GM23338 (cell line): ENCODE measurements around the gene BCL2L13. TPM values are rescaled to one million over a fixed set of nuclear protein-coding genes. Genes with fewer than 3 reads are reported as not detected.

Experiments used
- ATAC-seq: fragments of 200-7000 bp; cut with Tn5 transposase; 3 replicates; pipeline ENCODE4 v1.9.1; 2020
- DNase-seq: peaks from one replicate; pipeline ENCODE4 v3.0.0-alpha.2; 2015; ENCODE audit warnings: low spot score
- H2AFZ ChIP-seq: fragments of 200-600 bp; sonication (generic); 2 replicates; pipeline ENCODE4 v1.8.0; 2016; ENCODE audit warnings: antibody characterized with exemption, mild to moderate bottlenecking, moderate library complexity
- H3F3A ChIP-seq: fragments of 200-600 bp; sonication (generic); replicated peaks from 2 replicates; pipeline ENCODE4 v1.8.0; 2017; ENCODE audit warnings: antibody characterized with exemption, mixed run types, low read depth
- H3K27ac ChIP-seq: fragments of 200-600 bp; sonication (generic); 2 replicates; pipeline ENCODE4 v1.6.1; 2016; ENCODE audit warnings: low read depth
- H3K27me3 ChIP-seq: fragments of 200-600 bp; sonication (generic); 2 replicates; pipeline ENCODE4 v1.8.0; 2016; ENCODE audit warnings: mild to moderate bottlenecking, mixed run types, moderate library complexity; ENCODE audit not compliant: insufficient read depth
- H3K36me3 ChIP-seq: fragments of 200-600 bp; sonication (generic); 2 replicates; pipeline ENCODE4 v1.8.0; 2016; ENCODE audit warnings: mild to moderate bottlenecking; ENCODE audit not compliant: insufficient read depth
- H3K4me1 ChIP-seq: fragments of 200-600 bp; sonication (generic); 2 replicates; pipeline ENCODE4 v1.8.0; 2016; ENCODE audit warnings: mild to moderate bottlenecking, moderate library complexity; ENCODE audit not compliant: insufficient read depth
- H3K4me2 ChIP-seq: fragments of 200-600 bp; sonication (generic); 2 replicates; pipeline ENCODE4 v1.7.1; 2017; ENCODE audit warnings: mixed run types
- H3K4me3 ChIP-seq: fragments of 200-600 bp; sonication (generic); 2 replicates; pipeline ENCODE4 v1.6.1; 2016; ENCODE audit warnings: mixed run types
- H3K79me2 ChIP-seq: fragments of 200-600 bp; sonication (generic); replicated peaks from 2 replicates; pipeline ENCODE4 v1.8.0; 2017; ENCODE audit warnings: mild to moderate bottlenecking; ENCODE audit not compliant: insufficient read depth
- H3K9me2 ChIP-seq: fragments of 200-600 bp; sonication (generic); 2 replicates; pipeline ENCODE4 v1.8.0; 2017; ENCODE audit not compliant: insufficient read depth
- H4K20me1 ChIP-seq: fragments of 200-600 bp; sonication (generic); replicated peaks from 2 replicates; pipeline ENCODE4 v1.8.0; 2017; ENCODE audit warnings: mild to moderate bottlenecking; ENCODE audit not compliant: insufficient read depth
- H3K27ac Mint-ChIP-seq: 2 replicates; pipeline ENCODE4 v1.8.0; 2020; ENCODE audit warnings: inconsistent platforms, mild to moderate bottlenecking, moderate library complexity, mixed read lengths
- H3K27me3 Mint-ChIP-seq: 3 replicates; pipeline ENCODE4 v1.8.0; 2022; ENCODE audit warnings: low read depth, mild to moderate bottlenecking, moderate library complexity, mixed read lengths, inconsistent platforms; ENCODE audit not compliant: insufficient read depth, poor library complexity
- H3K36me3 Mint-ChIP-seq: 3 replicates; pipeline ENCODE4 v1.8.0; 2021; ENCODE audit warnings: low read depth, mild to moderate bottlenecking, inconsistent platforms, moderate library complexity, mixed read lengths
- H3K4me1 Mint-ChIP-seq: 3 replicates; pipeline ENCODE4 v1.8.0; 2020; ENCODE audit warnings: mild to moderate bottlenecking, inconsistent platforms, mixed read lengths
- H3K4me3 Mint-ChIP-seq: 3 replicates; pipeline ENCODE4 v1.8.0; 2021; ENCODE audit warnings: moderate library complexity, mild to moderate bottlenecking, inconsistent platforms, mixed read lengths
- H3K9me3 Mint-ChIP-seq: 3 replicates; pipeline ENCODE4 v1.8.0; 2020; ENCODE audit warnings: moderate library complexity, mild to moderate bottlenecking, inconsistent platforms, mixed read lengths
- CREB1 ChIP-seq: fragments of 250-450 bp; sonication (Bioruptor Pico); IDR thresholded peaks from 2 replicates; pipeline ENCODE4 v1.5.0; 2020; ENCODE audit warnings: low read depth, mild to moderate bottlenecking, moderate library complexity
- EZH2phosphoT487 ChIP-seq: fragments of 200-600 bp; sonication (generic); IDR thresholded peaks from one replicate; pipeline ENCODE4 v1.8.1; 2018; ENCODE audit warnings: antibody characterized with exemption; ENCODE audit not compliant: unreplicated experiment
- JUNB ChIP-seq: IDR thresholded peaks from one replicate; pipeline ENCODE4 v1.6.1; 2016; ENCODE audit warnings: antibody characterized with exemption; ENCODE audit not compliant: unreplicated experiment
- NANOG ChIP-seq: IDR thresholded peaks from 2 replicates; pipeline ENCODE4 v1.6.1; 2016; ENCODE audit warnings: antibody characterized with exemption, borderline replicate concordance
- POLR2AphosphoS5 ChIP-seq: IDR thresholded peaks from 2 replicates; pipeline ENCODE4 v1.6.1; 2016; ENCODE audit warnings: antibody characterized with exemption, low read depth
- ZNF331 ChIP-seq: fragments of 250-450 bp; sonication (Bioruptor Pico); IDR thresholded peaks from 2 replicates; pipeline ENCODE4 v1.5.0; 2020; ENCODE audit warnings: low read depth, mild to moderate bottlenecking, moderate library complexity
- polyA plus RNA-seq: library from polyadenylated mRNA; unstranded; fragments of >200 nt; fragmentation: Nextera tagmentation; extraction: Ambion mirVana; gene quantifications from 2 replicates; pipeline ENCODE4 v1.2.1, GENCODE V29; 2016
- total RNA-seq: library from RNA; depleted of rRNA; stranded (reverse); fragments of >200 nt; shearing (Covaris generic); gene quantifications from 2 replicates; pipeline ENCODE4 v1.2.3, GENCODE V29; 2014
- TF ChIP-seq, protein P1 (sequence below): IDR thresholded peaks from 2 replicates; pipeline ENCODE4 v1.6.1; 2016; ENCODE audit warnings: antibody characterized with exemption
- TF ChIP-seq, protein P2 (sequence below), 2 experiments: fragments of 200-600 bp in 1 of 2; sonication (generic) in 1 of 2; conservative IDR thresholded peaks; 2 replicates each; pipeline versions ENCODE4 v1.5.1 to v1.6.1; 2016 to 2017; ENCODE audit warnings: antibody characterized with exemption in 2 of 2, low read depth in 2 of 2, mild to moderate bottlenecking in 2 of 2, moderate library complexity in 1 of 2
- TF ChIP-seq, protein P3 (sequence below): fragments of 250-450 bp; sonication (Bioruptor Pico); IDR thresholded peaks from 2 replicates; pipeline ENCODE4 v1.5.0; 2020; ENCODE audit warnings: mild to moderate bottlenecking, moderate library complexity

The BCL2L13 gene
- total and polyA plus RNA-seq, 2 experiments from 2014 or later: 22.4 to 32.3 TPM

DNA sequence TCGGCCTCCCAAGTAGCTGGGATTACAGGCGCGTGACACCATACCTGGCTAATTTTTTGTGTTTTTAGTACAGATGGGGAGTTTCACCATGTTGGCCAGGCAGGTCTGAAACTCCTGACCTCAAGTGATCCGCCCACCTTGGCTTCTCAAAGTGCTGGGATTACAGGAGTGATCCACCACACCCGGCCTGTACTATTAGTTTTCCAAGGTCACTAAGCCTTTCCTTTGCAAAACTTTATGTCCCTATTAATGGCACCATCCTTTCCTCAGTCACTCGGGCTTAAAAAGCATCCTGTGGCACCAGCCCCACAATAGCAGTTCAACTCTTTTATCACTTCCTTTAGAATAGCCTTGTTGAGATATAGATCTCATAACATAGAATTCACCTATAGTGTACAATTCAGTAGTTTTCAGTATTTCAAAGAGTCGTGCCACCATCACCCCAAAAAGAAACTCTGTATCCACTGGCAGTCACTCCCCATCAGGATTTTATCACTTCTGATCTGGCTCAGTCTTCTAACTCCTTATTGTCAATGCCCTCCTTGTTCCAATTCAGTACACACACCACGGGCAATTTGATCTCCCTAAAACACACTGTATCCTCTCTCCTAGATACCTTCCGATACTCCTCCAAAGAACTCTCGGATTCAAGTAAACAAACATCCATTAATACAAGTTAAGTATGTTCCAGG is 921 bp upstream of the BCL2L13 start (continued):
- TF ChIP-seq, protein P1, sequence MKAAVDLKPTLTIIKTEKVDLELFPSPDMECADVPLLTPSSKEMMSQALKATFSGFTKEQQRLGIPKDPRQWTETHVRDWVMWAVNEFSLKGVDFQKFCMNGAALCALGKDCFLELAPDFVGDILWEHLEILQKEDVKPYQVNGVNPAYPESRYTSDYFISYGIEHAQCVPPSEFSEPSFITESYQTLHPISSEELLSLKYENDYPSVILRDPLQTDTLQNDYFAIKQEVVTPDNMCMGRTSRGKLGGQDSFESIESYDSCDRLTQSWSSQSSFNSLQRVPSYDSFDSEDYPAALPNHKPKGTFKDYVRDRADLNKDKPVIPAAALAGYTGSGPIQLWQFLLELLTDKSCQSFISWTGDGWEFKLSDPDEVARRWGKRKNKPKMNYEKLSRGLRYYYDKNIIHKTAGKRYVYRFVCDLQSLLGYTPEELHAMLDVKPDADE: no peak
- no peak for TF ChIP-seq NANOG
- TF ChIP-seq JUNB: no peak
- no peak for TF ChIP-seq ZNF331

DNA sequence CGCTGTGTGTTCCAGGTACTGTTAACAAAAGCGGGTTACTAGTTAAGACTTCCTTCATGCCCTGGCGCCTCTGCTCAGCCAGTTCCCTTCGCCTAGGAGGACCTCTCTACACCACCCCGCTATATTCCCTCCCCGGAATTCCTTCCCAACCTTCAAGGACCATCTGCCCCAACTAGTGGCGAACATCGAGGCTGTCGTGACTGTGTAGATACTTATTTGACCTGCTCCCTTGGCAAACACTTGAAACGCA is 450 bp upstream of the BCL2L13 start:
- H3K36me3 ChIP-seq: 0 out of 2 replicates have a peak, but pooled peaks cover 5% of the 10 kb centered on the region
- peak overlapping the region; percentile 85 for H3K4me2 ChIP-seq
- H3K27ac Mint-ChIP-seq: peak overlapping the region; percentile 95
- H3K4me3 Mint-ChIP-seq: peak overlapping the region; percentile 95
- peaks cover 13% of the 10 kb centered on the region; the same call in 1 of the 2 replicates for H3F3A ChIP-seq
- no peak for TF ChIP-seq CREB1
- TF ChIP-seq, protein P2, sequence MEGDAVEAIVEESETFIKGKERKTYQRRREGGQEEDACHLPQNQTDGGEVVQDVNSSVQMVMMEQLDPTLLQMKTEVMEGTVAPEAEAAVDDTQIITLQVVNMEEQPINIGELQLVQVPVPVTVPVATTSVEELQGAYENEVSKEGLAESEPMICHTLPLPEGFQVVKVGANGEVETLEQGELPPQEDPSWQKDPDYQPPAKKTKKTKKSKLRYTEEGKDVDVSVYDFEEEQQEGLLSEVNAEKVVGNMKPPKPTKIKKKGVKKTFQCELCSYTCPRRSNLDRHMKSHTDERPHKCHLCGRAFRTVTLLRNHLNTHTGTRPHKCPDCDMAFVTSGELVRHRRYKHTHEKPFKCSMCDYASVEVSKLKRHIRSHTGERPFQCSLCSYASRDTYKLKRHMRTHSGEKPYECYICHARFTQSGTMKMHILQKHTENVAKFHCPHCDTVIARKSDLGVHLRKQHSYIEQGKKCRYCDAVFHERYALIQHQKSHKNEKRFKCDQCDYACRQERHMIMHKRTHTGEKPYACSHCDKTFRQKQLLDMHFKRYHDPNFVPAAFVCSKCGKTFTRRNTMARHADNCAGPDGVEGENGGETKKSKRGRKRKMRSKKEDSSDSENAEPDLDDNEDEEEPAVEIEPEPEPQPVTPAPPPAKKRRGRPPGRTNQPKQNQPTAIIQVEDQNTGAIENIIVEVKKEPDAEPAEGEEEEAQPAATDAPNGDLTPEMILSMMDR (conservative IDR thresholded peaks at IDR 0.05; ENCODE audit: low read depth in 2 of 2): peak in 1 of 2 experiments; percentile 23; a peak in 1 of 4 replicates
- no peaks in the 10 kb centered on the region for H4K20me1 ChIP-seq
- peak; percentile 81 for DNase-seq
- H3K79me2 ChIP-seq: peaks cover 31% of the 10 kb centered on the region
- no peaks in the 10 kb centered on the region for H3K27me3 ChIP-seq
- peaks cover 4% of the 10 kb centered on the region for H3K4me1 ChIP-seq
- peaks cover 5% of the 10 kb centered on the region; the same call in 1 of the 3 replicates for H3K9me3 Mint-ChIP-seq
- peak; percentile 65 for ATAC-seq
- H3K27me3 Mint-ChIP-seq: peaks cover 4% of the 10 kb centered on the region
- H3K36me3 Mint-ChIP-seq: peaks cover 25% of the 10 kb centered on the region
- peak overlapping the region; percentile 84 for H2AFZ ChIP-seq
- H3K4me1 Mint-ChIP-seq: peaks cover 8% of the 10 kb centered on the region
- H3K9me2 ChIP-seq: no peaks in the 10 kb centered on the region
- peak overlapping the region; percentile 98 for H3K27ac ChIP-seq
- H3K4me3 ChIP-seq: peak overlapping the region; percentile 79

DNA sequence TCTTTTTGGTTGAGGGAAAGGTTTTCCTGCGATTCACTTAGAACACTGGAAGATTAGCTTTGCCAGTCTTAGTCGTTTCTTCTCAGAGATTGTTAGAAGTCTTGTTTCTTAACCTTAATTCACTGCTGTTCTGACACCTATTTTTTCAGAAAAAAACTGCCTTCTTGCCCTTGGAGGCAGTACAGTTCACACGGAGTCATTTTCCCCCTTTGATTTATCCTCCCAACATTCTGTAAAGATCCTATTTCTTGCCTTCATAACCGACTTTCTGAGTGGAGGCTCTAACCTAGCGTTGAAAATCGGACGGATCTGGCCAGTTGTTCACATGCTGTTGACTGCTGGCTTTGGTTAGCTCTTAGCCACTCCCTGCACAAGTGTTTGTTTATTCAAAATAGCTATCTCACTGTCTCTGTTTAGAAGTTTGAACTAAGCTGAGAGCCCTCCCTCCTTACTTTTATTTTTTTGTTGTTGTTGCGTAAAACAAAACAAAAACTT is 737 bp downstream of the BCL2L13 start:
- Mint-ChIP-seq H3K4me3 (peak overlapping the region; percentile 95), H3K36me3 (peaks cover 26% of the 10 kb centered on the region), H3K4me1 (peaks cover 5% of the 10 kb centered on the region), H3K9me3 (peaks cover 5% of the 10 kb centered on the region; the same call in 1 of the 3 replicates), H3K27me3 (peaks cover 4% of the 10 kb centered on the region), H3K27ac (peak overlapping the region; percentile 95)
- peaks cover 31% of the 10 kb centered on the region for H3K79me2 ChIP-seq
- 0 out of 2 replicates have a peak, but pooled peaks cover 5% of the 10 kb centered on the region for H3K36me3 ChIP-seq
- H3F3A ChIP-seq: peaks cover 13% of the 10 kb centered on the region; the same call in 1 of the 2 replicates
- peak overlapping the region; percentile 98 for H3K27ac ChIP-seq
- H3K9me2 ChIP-seq: no peaks in the 10 kb centered on the region
- peak; percentile 33 for DNase-seq
- H3K27me3 ChIP-seq: no peaks in the 10 kb centered on the region
- peaks cover 4% of the 10 kb centered on the region for H3K4me1 ChIP-seq
- ATAC-seq: peak; percentile 13
- H4K20me1 ChIP-seq: no peaks in the 10 kb centered on the region
- H2AFZ ChIP-seq: 0 out of 2 replicates have a peak overlapping the region, but pooled peaks have one; percentile 8
- peak overlapping the region; percentile 79 for H3K4me3 ChIP-seq
- H3K4me2 ChIP-seq: peak overlapping the region; percentile 85
- TF ChIP-seq, protein P3, sequence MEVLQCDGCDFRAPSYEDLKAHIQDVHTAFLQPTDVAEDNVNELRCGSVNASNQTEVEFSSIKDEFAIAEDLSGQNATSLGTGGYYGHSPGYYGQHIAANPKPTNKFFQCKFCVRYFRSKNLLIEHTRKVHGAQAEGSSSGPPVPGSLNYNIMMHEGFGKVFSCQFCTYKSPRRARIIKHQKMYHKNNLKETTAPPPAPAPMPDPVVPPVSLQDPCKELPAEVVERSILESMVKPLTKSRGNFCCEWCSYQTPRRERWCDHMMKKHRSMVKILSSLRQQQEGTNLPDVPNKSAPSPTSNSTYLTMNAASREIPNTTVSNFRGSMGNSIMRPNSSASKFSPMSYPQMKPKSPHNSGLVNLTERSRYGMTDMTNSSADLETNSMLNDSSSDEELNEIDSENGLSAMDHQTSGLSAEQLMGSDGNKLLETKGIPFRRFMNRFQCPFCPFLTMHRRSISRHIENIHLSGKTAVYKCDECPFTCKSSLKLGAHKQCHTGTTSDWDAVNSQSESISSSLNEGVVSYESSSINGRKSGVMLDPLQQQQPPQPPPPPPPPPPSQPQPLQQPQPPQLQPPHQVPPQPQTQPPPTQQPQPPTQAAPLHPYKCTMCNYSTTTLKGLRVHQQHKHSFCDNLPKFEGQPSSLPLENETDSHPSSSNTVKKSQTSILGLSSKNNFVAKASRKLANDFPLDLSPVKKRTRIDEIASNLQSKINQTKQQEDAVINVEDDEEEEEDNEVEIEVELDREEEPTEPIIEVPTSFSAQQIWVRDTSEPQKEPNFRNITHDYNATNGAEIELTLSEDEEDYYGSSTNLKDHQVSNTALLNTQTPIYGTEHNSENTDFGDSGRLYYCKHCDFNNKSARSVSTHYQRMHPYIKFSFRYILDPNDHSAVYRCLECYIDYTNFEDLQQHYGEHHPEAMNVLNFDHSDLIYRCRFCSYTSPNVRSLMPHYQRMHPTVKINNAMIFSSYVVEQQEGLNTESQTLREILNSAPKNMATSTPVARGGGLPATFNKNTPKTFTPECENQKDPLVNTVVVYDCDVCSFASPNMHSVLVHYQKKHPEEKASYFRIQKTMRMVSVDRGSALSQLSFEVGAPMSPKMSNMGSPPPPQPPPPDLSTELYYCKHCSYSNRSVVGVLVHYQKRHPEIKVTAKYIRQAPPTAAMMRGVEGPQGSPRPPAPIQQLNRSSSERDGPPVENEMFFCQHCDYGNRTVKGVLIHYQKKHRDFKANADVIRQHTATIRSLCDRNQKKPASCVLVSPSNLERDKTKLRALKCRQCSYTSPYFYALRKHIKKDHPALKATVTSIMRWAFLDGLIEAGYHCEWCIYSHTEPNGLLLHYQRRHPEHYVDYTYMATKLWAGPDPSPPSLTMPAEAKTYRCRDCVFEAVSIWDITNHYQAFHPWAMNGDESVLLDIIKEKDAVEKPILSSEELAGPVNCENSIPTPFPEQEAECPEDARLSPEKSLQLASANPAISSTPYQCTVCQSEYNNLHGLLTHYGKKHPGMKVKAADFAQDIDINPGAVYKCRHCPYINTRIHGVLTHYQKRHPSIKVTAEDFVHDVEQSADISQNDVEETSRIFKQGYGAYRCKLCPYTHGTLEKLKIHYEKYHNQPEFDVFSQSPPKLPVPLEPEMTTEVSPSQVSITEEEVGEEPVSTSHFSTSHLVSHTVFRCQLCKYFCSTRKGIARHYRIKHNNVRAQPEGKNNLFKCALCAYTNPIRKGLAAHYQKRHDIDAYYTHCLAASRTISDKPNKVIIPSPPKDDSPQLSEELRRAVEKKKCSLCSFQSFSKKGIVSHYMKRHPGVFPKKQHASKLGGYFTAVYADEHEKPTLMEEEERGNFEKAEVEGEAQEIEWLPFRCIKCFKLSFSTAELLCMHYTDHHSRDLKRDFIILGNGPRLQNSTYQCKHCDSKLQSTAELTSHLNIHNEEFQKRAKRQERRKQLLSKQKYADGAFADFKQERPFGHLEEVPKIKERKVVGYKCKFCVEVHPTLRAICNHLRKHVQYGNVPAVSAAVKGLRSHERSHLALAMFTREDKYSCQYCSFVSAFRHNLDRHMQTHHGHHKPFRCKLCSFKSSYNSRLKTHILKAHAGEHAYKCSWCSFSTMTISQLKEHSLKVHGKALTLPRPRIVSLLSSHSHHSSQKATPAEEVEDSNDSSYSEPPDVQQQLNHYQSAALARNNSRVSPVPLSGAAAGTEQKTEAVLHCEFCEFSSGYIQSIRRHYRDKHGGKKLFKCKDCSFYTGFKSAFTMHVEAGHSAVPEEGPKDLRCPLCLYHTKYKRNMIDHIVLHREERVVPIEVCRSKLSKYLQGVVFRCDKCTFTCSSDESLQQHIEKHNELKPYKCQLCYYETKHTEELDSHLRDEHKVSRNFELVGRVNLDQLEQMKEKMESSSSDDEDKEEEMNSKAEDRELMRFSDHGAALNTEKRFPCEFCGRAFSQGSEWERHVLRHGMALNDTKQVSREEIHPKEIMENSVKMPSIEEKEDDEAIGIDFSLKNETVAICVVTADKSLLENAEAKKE: no peak
- TF ChIP-seq POLR2AphosphoS5 (no peak), EZH2phosphoT487 (no peak)
